ENCODE results near the gene SIPA1L3.

Gene SIPA1L3

GRCh38 chr19:38012944-38013343, 105.9 kb downstream of the SIPA1L3 start:
- TF ChIP-seq CREB1 (IDR thresholded peaks at IDR 0.05; ENCODE audit: low read depth) (no peak), CEBPB (IDR thresholded peaks at IDR 0.05) (no peak), NFIC (IDR thresholded peaks at IDR 0.05) (no peak), YY1 (IDR thresholded peaks at IDR 0.05; ENCODE audit: low read depth) (no peak), RAD21 (IDR thresholded peaks at IDR 0.05; ENCODE audit: low read depth) (no peak), USF1 (IDR thresholded peaks at IDR 0.05) (no peak), FOXM1 (IDR thresholded peaks at IDR 0.05; ENCODE audit: borderline replicate concordance, low read depth) (no peak), EP300 (IDR thresholded peaks at IDR 0.05; ENCODE audit: borderline replicate concordance) (no peak), TEAD4 (IDR thresholded peaks at IDR 0.05) (no peak), MAX (IDR thresholded peaks at IDR 0.05) (no peak), TAF1 (IDR thresholded peaks at IDR 0.05; ENCODE audit: low read depth) (no peak), REST (IDR thresholded peaks at IDR 0.05; ENCODE audit: low read depth) (no peak)

- TF ChIP-seq CEBPB (IDR thresholded peaks at IDR 0.05) = no peak
- 0 out of 2 replicates have a peak, but pooled peaks have one; percentile 14 for TF ChIP-seq TEAD4 (IDR thresholded peaks at IDR 0.05)
- TF ChIP-seq EGR1 (IDR thresholded peaks at IDR 0.05) = no peak
Observed at GRCh38 chr19:38013913-38014580, 107.0 kb downstream of the SIPA1L3 start.

- TF ChIP-seq EP300 (IDR thresholded peaks at IDR 0.05; ENCODE audit: borderline replicate concordance) (0 out of 2 replicates have a peak, but pooled peaks have one; percentile 23), USF1 (IDR thresholded peaks at IDR 0.05) (no peak; the same call in 1 of the 2 replicates), ZBTB7A (IDR thresholded peaks at IDR 0.05; ENCODE audit: low read depth) (no peak), MAX (IDR thresholded peaks at IDR 0.05) (peak; percentile 39; the same call in 1 of the 2 replicates), FOXM1 (IDR thresholded peaks at IDR 0.05; ENCODE audit: borderline replicate concordance, low read depth) (no peak), TCF12 (IDR thresholded peaks at IDR 0.05; ENCODE audit: low read depth) (0 out of 2 replicates have a peak, but pooled peaks have one; percentile 43), YY1 (IDR thresholded peaks at IDR 0.05; ENCODE audit: low read depth) (0 out of 2 replicates have a peak, but pooled peaks have one; percentile 18), TEAD4 (IDR thresholded peaks at IDR 0.05) (peak; percentile 75)
Observed at GRCh38 chr19:38015216-38015615, 108.2 kb downstream of the SIPA1L3 start.

GRCh38 chr19:38015761-38016160, 108.8 kb downstream of the SIPA1L3 start:
- no peak for TF ChIP-seq CREB1 (IDR thresholded peaks at IDR 0.05; ENCODE audit: low read depth)
- TF ChIP-seq RAD21 (IDR thresholded peaks at IDR 0.05; ENCODE audit: low read depth) = no peak
- TF ChIP-seq FOXM1 (IDR thresholded peaks at IDR 0.05; ENCODE audit: borderline replicate concordance, low read depth) = no peak

GRCh38 chr19:38017401-38018151, 110.6 kb downstream of the SIPA1L3 start:
- no peak for TF ChIP-seq EGR1 (IDR thresholded peaks at IDR 0.05)
- TF ChIP-seq FOXM1 (IDR thresholded peaks at IDR 0.05; ENCODE audit: borderline replicate concordance, low read depth) = no peak
- TF ChIP-seq MAX (IDR thresholded peaks at IDR 0.05) = no peak
- TF ChIP-seq TCF12 (IDR thresholded peaks at IDR 0.05; ENCODE audit: low read depth) = no peak
- TF ChIP-seq REST (IDR thresholded peaks at IDR 0.05; ENCODE audit: low read depth) = no peak
- TF ChIP-seq RAD21 (IDR thresholded peaks at IDR 0.05; ENCODE audit: low read depth) = no peak
- no peak for TF ChIP-seq CEBPB (IDR thresholded peaks at IDR 0.05)
- no peak for TF ChIP-seq TEAD4 (IDR thresholded peaks at IDR 0.05)
- TF ChIP-seq NFIC (IDR thresholded peaks at IDR 0.05) = no peak
- no peak for TF ChIP-seq YY1 (IDR thresholded peaks at IDR 0.05; ENCODE audit: low read depth)
- no peak for TF ChIP-seq ZBTB7A (IDR thresholded peaks at IDR 0.05; ENCODE audit: low read depth)
- TF ChIP-seq CREB1 (IDR thresholded peaks at IDR 0.05; ENCODE audit: low read depth) = no peak

Measured in Ishikawa (cell line).